ENCODE data around the gene NTM.

Gene NTM

DNA sequence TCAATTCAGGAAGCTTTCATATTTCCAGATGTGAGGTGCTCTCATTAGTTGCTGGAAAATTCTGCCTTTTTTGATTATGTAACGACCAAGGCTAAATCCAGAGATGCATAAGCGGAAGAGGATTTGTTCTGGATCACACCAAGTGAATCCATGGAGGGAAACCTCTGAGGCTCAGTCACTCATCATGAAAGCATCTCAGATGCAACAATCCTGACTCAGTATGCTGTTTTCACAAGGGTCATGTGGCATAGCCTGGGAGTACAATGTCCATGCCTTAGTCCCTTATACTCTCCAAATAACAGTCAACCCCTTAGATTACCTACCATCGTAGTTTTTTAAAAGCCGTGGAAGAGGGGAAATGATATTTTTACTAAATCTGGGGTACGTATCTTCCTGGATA, 445.6 kb downstream of the NTM start:
- Histone ChIP-seq H4K8ac (ENCODE audit: low read depth, low read length) (no peak overlapping the region), H3K4me1 (ENCODE audit: control insufficient read depth, low read depth, low read length) (no peaks in the 10 kb centered on the region), H3K79me1 (ENCODE audit: low read length) (no peaks in the 10 kb centered on the region), H3K18ac (ENCODE audit: low read length) (no peak overlapping the region), H3K23ac (ENCODE audit: low read length) (no peak overlapping the region), H2BK15ac (replicated peaks; ENCODE audit: low read depth) (no peak overlapping the region), H3K4me3 (ENCODE audit: low read length) (no peak overlapping the region), H3K36me3 (ENCODE audit: control insufficient read depth, insufficient read depth, low read length) (no peaks in the 10 kb centered on the region), H2BK5ac (ENCODE audit: low read length) (no peak overlapping the region), H2BK120ac (ENCODE audit: low read depth, low read length) (no peak overlapping the region), H3K27ac (ENCODE audit: low read depth, low read length) (no peak overlapping the region), H2AK5ac (ENCODE audit: low read length) (no peak overlapping the region), H3K56ac (ENCODE audit: low read length) (no peak overlapping the region), H4K5ac (ENCODE audit: low read length) (no peak overlapping the region), H3K9ac (ENCODE audit: low read length) (no peak overlapping the region), H3K4ac (ENCODE audit: low read depth, low read length) (no peak overlapping the region), H3K79me2 (ENCODE audit: control insufficient read depth, insufficient read depth, low read length) (no peaks in the 10 kb centered on the region), H3K4me2 (ENCODE audit: low read length) (no peak overlapping the region), H3K27me3 (ENCODE audit: insufficient read depth, low read length, poor library complexity) (no peaks in the 10 kb centered on the region)
- no peak for DNase-seq
- no CpG with 5 or more reads among the region's 5 CpGs for WGBS (ENCODE audit: extremely low coverage, insufficient coverage, low lambda C conversion rate)

DNA sequence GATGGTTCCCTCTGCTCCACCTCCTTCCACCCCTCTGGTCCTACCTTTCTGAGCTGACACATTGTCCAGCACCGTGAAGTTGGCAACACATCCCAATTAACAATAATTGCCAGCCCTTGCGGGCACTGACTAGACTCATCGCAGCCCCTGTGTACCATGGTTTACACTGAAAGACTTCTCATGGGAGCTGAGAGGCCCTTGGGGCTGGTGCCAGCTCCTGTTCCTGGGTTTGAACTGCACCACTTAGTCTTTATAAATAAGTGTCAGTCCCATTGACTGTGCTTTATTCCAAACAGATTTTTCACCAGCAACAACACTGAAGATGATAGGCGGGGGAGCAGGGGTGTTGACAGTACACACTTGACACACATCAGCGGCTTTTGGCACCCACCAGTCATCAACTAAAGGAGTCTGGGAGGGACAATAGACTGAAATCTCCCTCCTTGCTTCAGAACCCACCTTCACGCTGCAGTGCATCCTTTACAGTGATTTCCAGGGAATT, 447.3 kb downstream of the NTM start:
- no peak overlapping the region for H4K5ac ChIP-seq (ENCODE audit: low read length)
- H2BK15ac ChIP-seq (replicated peaks; ENCODE audit: low read depth), result no peak overlapping the region
- WGBS (ENCODE audit: extremely low coverage, insufficient coverage, low lambda C conversion rate), result no CpG with 5 or more reads among the region's 6 CpGs

DNA sequence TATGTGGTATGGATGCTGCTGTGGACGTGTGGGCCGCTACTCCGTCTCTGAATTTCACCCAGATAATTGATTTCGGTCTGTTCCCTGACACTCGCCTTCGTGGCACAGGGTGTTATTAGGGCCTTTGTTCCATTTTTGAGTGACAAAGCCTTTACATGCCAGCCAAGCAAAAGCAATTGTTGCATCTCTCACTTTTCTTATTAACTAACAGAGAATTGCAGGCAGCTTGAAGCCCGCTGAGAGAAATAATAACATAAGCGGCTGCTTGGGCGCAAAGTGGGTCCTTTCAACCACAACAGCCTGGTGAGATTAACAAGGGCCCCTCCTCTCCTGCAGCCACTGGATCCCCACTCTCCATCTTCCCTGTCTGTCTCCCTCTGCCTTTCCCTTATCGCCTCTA, 449.4 kb downstream of the NTM start:
- no peak overlapping the region for H2BK5ac ChIP-seq (ENCODE audit: low read length)
- H2BK15ac ChIP-seq (replicated peaks; ENCODE audit: low read depth), result no peak overlapping the region
- H3K4me2 ChIP-seq (ENCODE audit: low read length), result no peak overlapping the region
- H3K9ac ChIP-seq (ENCODE audit: low read length), result no peak overlapping the region
- H3K4me3 ChIP-seq (ENCODE audit: low read length), result no peak overlapping the region
- no peaks in the 10 kb centered on the region for H3K4me1 ChIP-seq (ENCODE audit: control insufficient read depth, low read depth, low read length)
- no peak overlapping the region for H3K4ac ChIP-seq (ENCODE audit: low read depth, low read length)
- no peak overlapping the region for H3K27ac ChIP-seq (ENCODE audit: low read depth, low read length)
- H3K23ac ChIP-seq (ENCODE audit: low read length), result no peak overlapping the region
- no peak overlapping the region for H2AK5ac ChIP-seq (ENCODE audit: low read length)
- no peak overlapping the region for H3K18ac ChIP-seq (ENCODE audit: low read length)
- no peak overlapping the region for H2BK120ac ChIP-seq (ENCODE audit: low read depth, low read length)
- no peak overlapping the region for H4K8ac ChIP-seq (ENCODE audit: low read depth, low read length)
- H3K79me1 ChIP-seq (ENCODE audit: low read length), result no peaks in the 10 kb centered on the region
- no peak overlapping the region for H4K5ac ChIP-seq (ENCODE audit: low read length)
- H3K79me2 ChIP-seq (ENCODE audit: control insufficient read depth, insufficient read depth, low read length), result no peaks in the 10 kb centered on the region
- H3K27me3 ChIP-seq (ENCODE audit: insufficient read depth, low read length, poor library complexity), result no peaks in the 10 kb centered on the region
- no CpG with 5 or more reads among the region's 10 CpGs for WGBS (ENCODE audit: extremely low coverage, insufficient coverage, low lambda C conversion rate)
- no peak for DNase-seq
- no peak overlapping the region for H3K56ac ChIP-seq (ENCODE audit: low read length)
- H3K36me3 ChIP-seq (ENCODE audit: control insufficient read depth, insufficient read depth, low read length), result no peaks in the 10 kb centered on the region

More for the DNA sequence above, 447.3 kb downstream of the NTM start:
- Histone ChIP-seq H3K4me3 (ENCODE audit: low read length) (no peak overlapping the region), H2BK120ac (ENCODE audit: low read depth, low read length) (no peak overlapping the region), H3K4me1 (ENCODE audit: control insufficient read depth, low read depth, low read length) (no peaks in the 10 kb centered on the region), H3K27ac (ENCODE audit: low read depth, low read length) (no peak overlapping the region), H3K9ac (ENCODE audit: low read length) (no peak overlapping the region), H2BK5ac (ENCODE audit: low read length) (no peak overlapping the region), H3K23ac (ENCODE audit: low read length) (no peak overlapping the region), H3K4me2 (ENCODE audit: low read length) (no peak overlapping the region), H3K36me3 (ENCODE audit: control insufficient read depth, insufficient read depth, low read length) (no peaks in the 10 kb centered on the region), H3K79me1 (ENCODE audit: low read length) (no peaks in the 10 kb centered on the region), H3K18ac (ENCODE audit: low read length) (no peak overlapping the region), H3K79me2 (ENCODE audit: control insufficient read depth, insufficient read depth, low read length) (no peaks in the 10 kb centered on the region), H3K56ac (ENCODE audit: low read length) (no peak overlapping the region), H3K27me3 (ENCODE audit: insufficient read depth, low read length, poor library complexity) (no peaks in the 10 kb centered on the region), H3K4ac (ENCODE audit: low read depth, low read length) (no peak overlapping the region), H4K8ac (ENCODE audit: low read depth, low read length) (no peak overlapping the region), H2AK5ac (ENCODE audit: low read length) (no peak overlapping the region)
- DNase-seq, result no peak

DNA sequence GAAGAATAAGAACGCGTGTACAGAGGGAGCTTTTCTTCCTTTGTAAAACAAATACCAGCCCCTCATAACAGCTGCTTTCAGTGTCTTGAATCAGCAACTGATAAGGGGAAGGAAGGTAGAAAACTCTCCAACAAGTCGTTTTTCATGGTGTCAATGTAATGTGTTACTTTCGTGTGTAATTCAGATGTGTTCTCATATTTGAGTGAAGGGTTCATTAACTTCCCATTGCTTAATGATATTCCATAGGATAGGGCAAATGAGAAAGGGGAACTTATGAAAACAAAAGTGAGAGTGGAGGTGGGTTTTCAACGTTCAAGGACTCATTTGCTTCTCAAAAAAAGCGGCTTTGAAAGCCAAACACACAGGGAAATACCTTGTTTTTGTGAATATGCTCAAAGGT, 452.1 kb downstream of the NTM start:
- no peak overlapping the region for H3K4me2 ChIP-seq (ENCODE audit: low read length)
- DNase-seq, result no peak
- no peak overlapping the region for H3K27ac ChIP-seq (ENCODE audit: low read depth, low read length)
- H2AK5ac ChIP-seq (ENCODE audit: low read length), result no peak overlapping the region
- no peak overlapping the region for H3K4me3 ChIP-seq (ENCODE audit: low read length)
- H3K36me3 ChIP-seq (ENCODE audit: control insufficient read depth, insufficient read depth, low read length), result no peaks in the 10 kb centered on the region
- H3K79me2 ChIP-seq (ENCODE audit: control insufficient read depth, insufficient read depth, low read length), result no peaks in the 10 kb centered on the region
- WGBS (ENCODE audit: extremely low coverage, insufficient coverage, low lambda C conversion rate), result no CpG with 5 or more reads among the region's 6 CpGs
- H2BK120ac ChIP-seq (ENCODE audit: low read depth, low read length), result no peak overlapping the region
- H2BK5ac ChIP-seq (ENCODE audit: low read length), result no peak overlapping the region
- no peak overlapping the region for H2BK15ac ChIP-seq (replicated peaks; ENCODE audit: low read depth)
- H4K5ac ChIP-seq (ENCODE audit: low read length), result no peak overlapping the region
- H3K4me1 ChIP-seq (ENCODE audit: control insufficient read depth, low read depth, low read length), result no peaks in the 10 kb centered on the region
- no peak overlapping the region for H3K9ac ChIP-seq (ENCODE audit: low read length)
- no peak overlapping the region for H3K23ac ChIP-seq (ENCODE audit: low read length)
- H3K56ac ChIP-seq (ENCODE audit: low read length), result no peak overlapping the region
- H3K27me3 ChIP-seq (ENCODE audit: insufficient read depth, low read length, poor library complexity), result no peaks in the 10 kb centered on the region
- no peak overlapping the region for H4K8ac ChIP-seq (ENCODE audit: low read depth, low read length)
- H3K4ac ChIP-seq (ENCODE audit: low read depth, low read length), result no peak overlapping the region
- no peak overlapping the region for H3K18ac ChIP-seq (ENCODE audit: low read length)
- no peaks in the 10 kb centered on the region for H3K79me1 ChIP-seq (ENCODE audit: low read length)

DNA sequence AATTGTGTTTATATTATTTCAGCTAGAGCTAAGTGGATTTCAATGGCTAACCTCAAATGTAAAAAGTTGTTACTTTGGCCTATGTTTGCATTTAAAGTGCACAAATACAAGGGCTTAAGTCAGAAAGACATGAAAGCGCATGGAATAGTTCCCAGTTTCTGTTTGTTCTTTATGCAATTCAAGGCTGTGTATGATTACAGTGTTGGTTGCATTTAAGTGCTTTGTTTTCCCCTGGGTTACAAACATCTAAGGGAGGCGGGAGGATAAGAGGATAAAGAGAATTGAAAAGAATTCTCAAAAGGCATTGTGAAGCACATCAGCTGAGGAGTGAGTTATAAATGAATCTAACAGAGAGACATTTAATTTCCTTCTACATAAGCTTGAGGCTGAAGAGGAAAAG, 453.4 kb downstream of the NTM start:
- Histone ChIP-seq H2AK5ac (ENCODE audit: low read length) (no peak overlapping the region), H4K5ac (ENCODE audit: low read length) (no peak overlapping the region), H3K9ac (ENCODE audit: low read length) (no peak overlapping the region), H3K27ac (ENCODE audit: low read depth, low read length) (no peak overlapping the region), H3K23ac (ENCODE audit: low read length) (no peak overlapping the region), H4K8ac (ENCODE audit: low read depth, low read length) (no peak overlapping the region), H2BK120ac (ENCODE audit: low read depth, low read length) (no peak overlapping the region), H3K79me2 (ENCODE audit: control insufficient read depth, insufficient read depth, low read length) (no peaks in the 10 kb centered on the region), H3K79me1 (ENCODE audit: low read length) (no peaks in the 10 kb centered on the region), H3K4ac (ENCODE audit: low read depth, low read length) (no peak overlapping the region), H3K27me3 (ENCODE audit: insufficient read depth, low read length, poor library complexity) (no peaks in the 10 kb centered on the region), H3K4me3 (ENCODE audit: low read length) (no peak overlapping the region), H2BK5ac (ENCODE audit: low read length) (no peak overlapping the region), H3K36me3 (ENCODE audit: control insufficient read depth, insufficient read depth, low read length) (no peaks in the 10 kb centered on the region), H3K4me1 (ENCODE audit: control insufficient read depth, low read depth, low read length) (no peaks in the 10 kb centered on the region), H2BK15ac (replicated peaks; ENCODE audit: low read depth) (no peak overlapping the region), H3K4me2 (ENCODE audit: low read length) (no peak overlapping the region), H3K56ac (ENCODE audit: low read length) (no peak overlapping the region), H3K18ac (ENCODE audit: low read length) (no peak overlapping the region)
- WGBS (ENCODE audit: extremely low coverage, insufficient coverage, low lambda C conversion rate), result no CpG with 5 or more reads among the region's 2 CpGs
- DNase-seq, result no peak

DNA sequence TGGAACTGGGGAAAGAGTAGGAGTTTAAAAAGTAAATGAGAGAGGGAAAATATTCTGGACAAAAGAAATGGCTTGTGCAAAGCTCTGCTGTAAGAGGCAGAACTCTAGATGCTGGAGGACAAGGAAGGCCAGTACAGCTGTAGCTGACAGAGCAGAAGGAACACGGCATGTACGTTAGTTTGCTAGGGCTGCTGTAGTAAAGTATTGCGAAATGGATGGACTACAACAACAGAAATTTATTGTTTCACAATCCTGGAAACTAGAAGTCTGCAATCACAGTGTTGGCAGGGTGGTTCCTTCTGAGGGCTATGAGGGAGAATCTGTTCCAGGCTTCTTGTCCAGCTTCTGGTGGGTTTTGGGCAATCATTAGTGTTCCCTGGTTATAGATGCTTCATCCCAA, 454.4 kb downstream of the NTM start:
- Histone ChIP-seq H3K23ac (ENCODE audit: low read length) (no peak overlapping the region), H3K27ac (ENCODE audit: low read depth, low read length) (no peak overlapping the region), H2AK5ac (ENCODE audit: low read length) (no peak overlapping the region), H3K79me1 (ENCODE audit: low read length) (no peaks in the 10 kb centered on the region), H4K8ac (ENCODE audit: low read depth, low read length) (no peak overlapping the region), H3K36me3 (ENCODE audit: control insufficient read depth, insufficient read depth, low read length) (no peaks in the 10 kb centered on the region), H3K56ac (ENCODE audit: low read length) (no peak overlapping the region), H2BK120ac (ENCODE audit: low read depth, low read length) (no peak overlapping the region), H2BK15ac (replicated peaks; ENCODE audit: low read depth) (no peak overlapping the region), H4K5ac (ENCODE audit: low read length) (no peak overlapping the region), H3K27me3 (ENCODE audit: insufficient read depth, low read length, poor library complexity) (no peaks in the 10 kb centered on the region), H2BK5ac (ENCODE audit: low read length) (no peak overlapping the region), H3K4me1 (ENCODE audit: control insufficient read depth, low read depth, low read length) (no peaks in the 10 kb centered on the region), H3K4ac (ENCODE audit: low read depth, low read length) (no peak overlapping the region), H3K9ac (ENCODE audit: low read length) (no peak overlapping the region), H3K79me2 (ENCODE audit: control insufficient read depth, insufficient read depth, low read length) (no peaks in the 10 kb centered on the region), H3K4me3 (ENCODE audit: low read length) (no peak overlapping the region), H3K18ac (ENCODE audit: low read length) (no peak overlapping the region), H3K4me2 (ENCODE audit: low read length) (no peak overlapping the region)
- DNase-seq, result no peak
- WGBS (ENCODE audit: extremely low coverage, insufficient coverage, low lambda C conversion rate), result no CpG with 5 or more reads among the region's 3 CpGs

Data from mesendoderm (in vitro differentiated cells).